GM23338 (cell line): Measurements from ENCODE around the gene GNB1. TPM values are rescaled to one million over a fixed set of nuclear protein-coding genes. Genes with fewer than 3 reads are reported as not detected.
A peak's percentile ranks its signal among the peaks of the same experiment; 100 is the strongest.

Experiments
- ATAC-seq: fragments of 200-7000 bp; cut with Tn5 transposase; 3 replicates; pipeline ENCODE4 v1.9.1; 2020
- DNase-seq: peaks from one replicate; pipeline ENCODE4 v3.0.0-alpha.2; 2015; ENCODE audit warnings: low spot score
- H2AFZ ChIP-seq: fragments of 200-600 bp; sonication (generic); 2 replicates; pipeline ENCODE4 v1.8.0; 2016; ENCODE audit warnings: antibody characterized with exemption, mild to moderate bottlenecking, moderate library complexity
- H3F3A ChIP-seq: fragments of 200-600 bp; sonication (generic); replicated peaks from 2 replicates; pipeline ENCODE4 v1.8.0; 2017; ENCODE audit warnings: antibody characterized with exemption, mixed run types, low read depth
- H3K27ac ChIP-seq: fragments of 200-600 bp; sonication (generic); 2 replicates; pipeline ENCODE4 v1.6.1; 2016; ENCODE audit warnings: low read depth
- H3K27me3 ChIP-seq: fragments of 200-600 bp; sonication (generic); 2 replicates; pipeline ENCODE4 v1.8.0; 2016; ENCODE audit warnings: mild to moderate bottlenecking, mixed run types, moderate library complexity; ENCODE audit not compliant: insufficient read depth
- H3K36me3 ChIP-seq: fragments of 200-600 bp; sonication (generic); 2 replicates; pipeline ENCODE4 v1.8.0; 2016; ENCODE audit warnings: mild to moderate bottlenecking; ENCODE audit not compliant: insufficient read depth
- H3K4me1 ChIP-seq: fragments of 200-600 bp; sonication (generic); 2 replicates; pipeline ENCODE4 v1.8.0; 2016; ENCODE audit warnings: mild to moderate bottlenecking, moderate library complexity; ENCODE audit not compliant: insufficient read depth
- H3K4me2 ChIP-seq: fragments of 200-600 bp; sonication (generic); 2 replicates; pipeline ENCODE4 v1.7.1; 2017; ENCODE audit warnings: mixed run types
- H3K4me3 ChIP-seq: fragments of 200-600 bp; sonication (generic); 2 replicates; pipeline ENCODE4 v1.6.1; 2016; ENCODE audit warnings: mixed run types
- H3K79me2 ChIP-seq: fragments of 200-600 bp; sonication (generic); replicated peaks from 2 replicates; pipeline ENCODE4 v1.8.0; 2017; ENCODE audit warnings: mild to moderate bottlenecking; ENCODE audit not compliant: insufficient read depth
- H3K9me2 ChIP-seq: fragments of 200-600 bp; sonication (generic); 2 replicates; pipeline ENCODE4 v1.8.0; 2017; ENCODE audit not compliant: insufficient read depth
- H4K20me1 ChIP-seq: fragments of 200-600 bp; sonication (generic); replicated peaks from 2 replicates; pipeline ENCODE4 v1.8.0; 2017; ENCODE audit warnings: mild to moderate bottlenecking; ENCODE audit not compliant: insufficient read depth
- H3K27ac Mint-ChIP-seq: 2 replicates; pipeline ENCODE4 v1.8.0; 2020; ENCODE audit warnings: inconsistent platforms, mild to moderate bottlenecking, moderate library complexity, mixed read lengths
- H3K27me3 Mint-ChIP-seq: 3 replicates; pipeline ENCODE4 v1.8.0; 2022; ENCODE audit warnings: low read depth, mild to moderate bottlenecking, moderate library complexity, mixed read lengths, inconsistent platforms; ENCODE audit not compliant: insufficient read depth, poor library complexity
- H3K36me3 Mint-ChIP-seq: 3 replicates; pipeline ENCODE4 v1.8.0; 2021; ENCODE audit warnings: low read depth, mild to moderate bottlenecking, inconsistent platforms, moderate library complexity, mixed read lengths
- H3K4me1 Mint-ChIP-seq: 3 replicates; pipeline ENCODE4 v1.8.0; 2020; ENCODE audit warnings: mild to moderate bottlenecking, inconsistent platforms, mixed read lengths
- H3K4me3 Mint-ChIP-seq: 3 replicates; pipeline ENCODE4 v1.8.0; 2021; ENCODE audit warnings: moderate library complexity, mild to moderate bottlenecking, inconsistent platforms, mixed read lengths
- H3K9me3 Mint-ChIP-seq: 3 replicates; pipeline ENCODE4 v1.8.0; 2020; ENCODE audit warnings: moderate library complexity, mild to moderate bottlenecking, inconsistent platforms, mixed read lengths
- CREB1 ChIP-seq: fragments of 250-450 bp; sonication (Bioruptor Pico); IDR thresholded peaks from 2 replicates; pipeline ENCODE4 v1.5.0; 2020; ENCODE audit warnings: low read depth, mild to moderate bottlenecking, moderate library complexity
- EZH2 ChIP-seq: fragments of 200-600 bp; sonication (generic); IDR thresholded peaks from one replicate; pipeline ENCODE4 v1.8.0; 2017; ENCODE audit warnings: antibody characterized with exemption, mild to moderate bottlenecking, low read depth; ENCODE audit not compliant: unreplicated experiment
- EZH2phosphoT487 ChIP-seq: fragments of 200-600 bp; sonication (generic); IDR thresholded peaks from one replicate; pipeline ENCODE4 v1.8.1; 2018; ENCODE audit warnings: antibody characterized with exemption; ENCODE audit not compliant: unreplicated experiment
- JUNB ChIP-seq: IDR thresholded peaks from one replicate; pipeline ENCODE4 v1.6.1; 2016; ENCODE audit warnings: antibody characterized with exemption; ENCODE audit not compliant: unreplicated experiment
- NANOG ChIP-seq: IDR thresholded peaks from 2 replicates; pipeline ENCODE4 v1.6.1; 2016; ENCODE audit warnings: antibody characterized with exemption, borderline replicate concordance
- POLR2AphosphoS5 ChIP-seq: IDR thresholded peaks from 2 replicates; pipeline ENCODE4 v1.6.1; 2016; ENCODE audit warnings: antibody characterized with exemption, low read depth
- STAT1 ChIP-seq: IDR thresholded peaks from one replicate; pipeline ENCODE4 v1.6.1; 2016; ENCODE audit warnings: antibody characterized with exemption; ENCODE audit not compliant: unreplicated experiment
- ZNF114 ChIP-seq: fragments of 250-450 bp; sonication (Bioruptor Pico); IDR thresholded peaks from 2 replicates; pipeline ENCODE4 v1.5.0; 2020; ENCODE audit warnings: mild to moderate bottlenecking, moderate library complexity
- ZNF331 ChIP-seq: fragments of 250-450 bp; sonication (Bioruptor Pico); IDR thresholded peaks from 2 replicates; pipeline ENCODE4 v1.5.0; 2020; ENCODE audit warnings: low read depth, mild to moderate bottlenecking, moderate library complexity
- polyA plus RNA-seq: library from polyadenylated mRNA; unstranded; fragments of >200 nt; fragmentation: Nextera tagmentation; extraction: Ambion mirVana; gene quantifications from 2 replicates; pipeline ENCODE4 v1.2.1, GENCODE V29; 2016
- total RNA-seq: library from RNA; depleted of rRNA; stranded (reverse); fragments of >200 nt; shearing (Covaris generic); gene quantifications from 2 replicates; pipeline ENCODE4 v1.2.3, GENCODE V29; 2014
- TF ChIP-seq, protein P1 (sequence below), 2 experiments: fragments of 200-600 bp in 1 of 2; sonication (generic) in 1 of 2; conservative IDR thresholded peaks; 2 replicates each; pipeline versions ENCODE4 v1.5.1 to v1.6.1; 2016 to 2017; ENCODE audit warnings: antibody characterized with exemption in 2 of 2, low read depth in 2 of 2, mild to moderate bottlenecking in 2 of 2, moderate library complexity in 1 of 2
- TF ChIP-seq, protein P2 (sequence below): IDR thresholded peaks from 2 replicates; pipeline ENCODE4 v1.6.1; 2016; ENCODE audit warnings: antibody characterized with exemption
- TF ChIP-seq, protein P3 (sequence below): fragments of 250-450 bp; sonication (Bioruptor Pico); IDR thresholded peaks from 2 replicates; pipeline ENCODE4 v1.5.0; 2020; ENCODE audit warnings: mild to moderate bottlenecking, moderate library complexity
- TF ChIP-seq, protein P4 (sequence below): IDR thresholded peaks from one replicate; pipeline ENCODE4 v1.6.1; 2018; ENCODE audit warnings: antibody characterized with exemption; ENCODE audit not compliant: unreplicated experiment

The GNB1 gene
- total and polyA plus RNA-seq, 2 experiments from 2014 or later = 65.4 to 138 TPM

DNA sequence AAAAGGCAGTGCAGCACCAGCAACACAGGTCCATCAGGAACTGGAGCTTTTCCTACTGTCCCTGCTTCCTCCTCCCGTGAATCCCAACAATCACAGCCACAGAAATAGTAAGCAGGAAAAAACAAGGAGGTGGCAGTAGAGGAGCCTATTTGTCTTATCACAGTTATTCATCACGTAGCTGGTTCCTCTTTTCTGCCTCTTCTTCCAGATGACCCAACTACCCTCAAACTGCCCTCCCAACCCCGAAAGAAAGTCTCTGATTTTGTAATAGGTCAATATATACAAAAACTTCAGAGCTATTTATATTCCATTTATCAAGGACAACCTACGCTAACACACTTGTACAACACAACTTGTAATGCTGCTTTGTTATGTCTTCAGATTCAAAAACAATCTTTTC is 21.4 kb downstream of the GNB1 start:
- ATAC-seq (no peak), DNase-seq (no peak)
- Mint-ChIP-seq H3K27ac (no peak overlapping the region), H3K9me3 (peaks cover 2% of the 10 kb centered on the region; the same call in 2 of the 3 replicates), H3K36me3 (peaks cover 50% of the 10 kb centered on the region), H3K4me1 (peaks cover 8% of the 10 kb centered on the region), H3K27me3 (peaks cover 4% of the 10 kb centered on the region), H3K4me3 (no peak overlapping the region)
- Histone ChIP-seq H3K27me3 (no peaks in the 10 kb centered on the region), H3K36me3 (no peaks in the 10 kb centered on the region), H3F3A (peaks cover 35% of the 10 kb centered on the region; the same call in 1 of the 2 replicates), H3K27ac (0 out of 2 replicates have a peak overlapping the region, but pooled peaks have one; percentile 66), H3K9me2 (no peaks in the 10 kb centered on the region), H3K4me3 (no peak overlapping the region), H3K4me2 (no peak overlapping the region), H2AFZ (no peak overlapping the region), H3K4me1 (no peaks in the 10 kb centered on the region; the same call in 1 of the 2 replicates), H4K20me1 (peaks cover 85% of the 10 kb centered on the region), H3K79me2 (peaks cover 100% of the 10 kb centered on the region)
- no peak for TF ChIP-seq POLR2AphosphoS5
- no peak for TF ChIP-seq ZNF331 (CRISPR knock-in tag)
- TF ChIP-seq NANOG = no peak
- TF ChIP-seq, protein P1, sequence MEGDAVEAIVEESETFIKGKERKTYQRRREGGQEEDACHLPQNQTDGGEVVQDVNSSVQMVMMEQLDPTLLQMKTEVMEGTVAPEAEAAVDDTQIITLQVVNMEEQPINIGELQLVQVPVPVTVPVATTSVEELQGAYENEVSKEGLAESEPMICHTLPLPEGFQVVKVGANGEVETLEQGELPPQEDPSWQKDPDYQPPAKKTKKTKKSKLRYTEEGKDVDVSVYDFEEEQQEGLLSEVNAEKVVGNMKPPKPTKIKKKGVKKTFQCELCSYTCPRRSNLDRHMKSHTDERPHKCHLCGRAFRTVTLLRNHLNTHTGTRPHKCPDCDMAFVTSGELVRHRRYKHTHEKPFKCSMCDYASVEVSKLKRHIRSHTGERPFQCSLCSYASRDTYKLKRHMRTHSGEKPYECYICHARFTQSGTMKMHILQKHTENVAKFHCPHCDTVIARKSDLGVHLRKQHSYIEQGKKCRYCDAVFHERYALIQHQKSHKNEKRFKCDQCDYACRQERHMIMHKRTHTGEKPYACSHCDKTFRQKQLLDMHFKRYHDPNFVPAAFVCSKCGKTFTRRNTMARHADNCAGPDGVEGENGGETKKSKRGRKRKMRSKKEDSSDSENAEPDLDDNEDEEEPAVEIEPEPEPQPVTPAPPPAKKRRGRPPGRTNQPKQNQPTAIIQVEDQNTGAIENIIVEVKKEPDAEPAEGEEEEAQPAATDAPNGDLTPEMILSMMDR (conservative IDR thresholded peaks at IDR 0.05; ENCODE audit: low read depth in 2 of 2) = no peak
- no peak for TF ChIP-seq STAT1
- no peak for TF ChIP-seq CREB1
- TF ChIP-seq, protein P2, sequence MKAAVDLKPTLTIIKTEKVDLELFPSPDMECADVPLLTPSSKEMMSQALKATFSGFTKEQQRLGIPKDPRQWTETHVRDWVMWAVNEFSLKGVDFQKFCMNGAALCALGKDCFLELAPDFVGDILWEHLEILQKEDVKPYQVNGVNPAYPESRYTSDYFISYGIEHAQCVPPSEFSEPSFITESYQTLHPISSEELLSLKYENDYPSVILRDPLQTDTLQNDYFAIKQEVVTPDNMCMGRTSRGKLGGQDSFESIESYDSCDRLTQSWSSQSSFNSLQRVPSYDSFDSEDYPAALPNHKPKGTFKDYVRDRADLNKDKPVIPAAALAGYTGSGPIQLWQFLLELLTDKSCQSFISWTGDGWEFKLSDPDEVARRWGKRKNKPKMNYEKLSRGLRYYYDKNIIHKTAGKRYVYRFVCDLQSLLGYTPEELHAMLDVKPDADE = no peak
- TF ChIP-seq, protein P3, sequence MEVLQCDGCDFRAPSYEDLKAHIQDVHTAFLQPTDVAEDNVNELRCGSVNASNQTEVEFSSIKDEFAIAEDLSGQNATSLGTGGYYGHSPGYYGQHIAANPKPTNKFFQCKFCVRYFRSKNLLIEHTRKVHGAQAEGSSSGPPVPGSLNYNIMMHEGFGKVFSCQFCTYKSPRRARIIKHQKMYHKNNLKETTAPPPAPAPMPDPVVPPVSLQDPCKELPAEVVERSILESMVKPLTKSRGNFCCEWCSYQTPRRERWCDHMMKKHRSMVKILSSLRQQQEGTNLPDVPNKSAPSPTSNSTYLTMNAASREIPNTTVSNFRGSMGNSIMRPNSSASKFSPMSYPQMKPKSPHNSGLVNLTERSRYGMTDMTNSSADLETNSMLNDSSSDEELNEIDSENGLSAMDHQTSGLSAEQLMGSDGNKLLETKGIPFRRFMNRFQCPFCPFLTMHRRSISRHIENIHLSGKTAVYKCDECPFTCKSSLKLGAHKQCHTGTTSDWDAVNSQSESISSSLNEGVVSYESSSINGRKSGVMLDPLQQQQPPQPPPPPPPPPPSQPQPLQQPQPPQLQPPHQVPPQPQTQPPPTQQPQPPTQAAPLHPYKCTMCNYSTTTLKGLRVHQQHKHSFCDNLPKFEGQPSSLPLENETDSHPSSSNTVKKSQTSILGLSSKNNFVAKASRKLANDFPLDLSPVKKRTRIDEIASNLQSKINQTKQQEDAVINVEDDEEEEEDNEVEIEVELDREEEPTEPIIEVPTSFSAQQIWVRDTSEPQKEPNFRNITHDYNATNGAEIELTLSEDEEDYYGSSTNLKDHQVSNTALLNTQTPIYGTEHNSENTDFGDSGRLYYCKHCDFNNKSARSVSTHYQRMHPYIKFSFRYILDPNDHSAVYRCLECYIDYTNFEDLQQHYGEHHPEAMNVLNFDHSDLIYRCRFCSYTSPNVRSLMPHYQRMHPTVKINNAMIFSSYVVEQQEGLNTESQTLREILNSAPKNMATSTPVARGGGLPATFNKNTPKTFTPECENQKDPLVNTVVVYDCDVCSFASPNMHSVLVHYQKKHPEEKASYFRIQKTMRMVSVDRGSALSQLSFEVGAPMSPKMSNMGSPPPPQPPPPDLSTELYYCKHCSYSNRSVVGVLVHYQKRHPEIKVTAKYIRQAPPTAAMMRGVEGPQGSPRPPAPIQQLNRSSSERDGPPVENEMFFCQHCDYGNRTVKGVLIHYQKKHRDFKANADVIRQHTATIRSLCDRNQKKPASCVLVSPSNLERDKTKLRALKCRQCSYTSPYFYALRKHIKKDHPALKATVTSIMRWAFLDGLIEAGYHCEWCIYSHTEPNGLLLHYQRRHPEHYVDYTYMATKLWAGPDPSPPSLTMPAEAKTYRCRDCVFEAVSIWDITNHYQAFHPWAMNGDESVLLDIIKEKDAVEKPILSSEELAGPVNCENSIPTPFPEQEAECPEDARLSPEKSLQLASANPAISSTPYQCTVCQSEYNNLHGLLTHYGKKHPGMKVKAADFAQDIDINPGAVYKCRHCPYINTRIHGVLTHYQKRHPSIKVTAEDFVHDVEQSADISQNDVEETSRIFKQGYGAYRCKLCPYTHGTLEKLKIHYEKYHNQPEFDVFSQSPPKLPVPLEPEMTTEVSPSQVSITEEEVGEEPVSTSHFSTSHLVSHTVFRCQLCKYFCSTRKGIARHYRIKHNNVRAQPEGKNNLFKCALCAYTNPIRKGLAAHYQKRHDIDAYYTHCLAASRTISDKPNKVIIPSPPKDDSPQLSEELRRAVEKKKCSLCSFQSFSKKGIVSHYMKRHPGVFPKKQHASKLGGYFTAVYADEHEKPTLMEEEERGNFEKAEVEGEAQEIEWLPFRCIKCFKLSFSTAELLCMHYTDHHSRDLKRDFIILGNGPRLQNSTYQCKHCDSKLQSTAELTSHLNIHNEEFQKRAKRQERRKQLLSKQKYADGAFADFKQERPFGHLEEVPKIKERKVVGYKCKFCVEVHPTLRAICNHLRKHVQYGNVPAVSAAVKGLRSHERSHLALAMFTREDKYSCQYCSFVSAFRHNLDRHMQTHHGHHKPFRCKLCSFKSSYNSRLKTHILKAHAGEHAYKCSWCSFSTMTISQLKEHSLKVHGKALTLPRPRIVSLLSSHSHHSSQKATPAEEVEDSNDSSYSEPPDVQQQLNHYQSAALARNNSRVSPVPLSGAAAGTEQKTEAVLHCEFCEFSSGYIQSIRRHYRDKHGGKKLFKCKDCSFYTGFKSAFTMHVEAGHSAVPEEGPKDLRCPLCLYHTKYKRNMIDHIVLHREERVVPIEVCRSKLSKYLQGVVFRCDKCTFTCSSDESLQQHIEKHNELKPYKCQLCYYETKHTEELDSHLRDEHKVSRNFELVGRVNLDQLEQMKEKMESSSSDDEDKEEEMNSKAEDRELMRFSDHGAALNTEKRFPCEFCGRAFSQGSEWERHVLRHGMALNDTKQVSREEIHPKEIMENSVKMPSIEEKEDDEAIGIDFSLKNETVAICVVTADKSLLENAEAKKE (CRISPR knock-in tag) = no peak
- no peak for TF ChIP-seq JUNB
- TF ChIP-seq EZH2 = no peak
- TF ChIP-seq, protein P4, sequence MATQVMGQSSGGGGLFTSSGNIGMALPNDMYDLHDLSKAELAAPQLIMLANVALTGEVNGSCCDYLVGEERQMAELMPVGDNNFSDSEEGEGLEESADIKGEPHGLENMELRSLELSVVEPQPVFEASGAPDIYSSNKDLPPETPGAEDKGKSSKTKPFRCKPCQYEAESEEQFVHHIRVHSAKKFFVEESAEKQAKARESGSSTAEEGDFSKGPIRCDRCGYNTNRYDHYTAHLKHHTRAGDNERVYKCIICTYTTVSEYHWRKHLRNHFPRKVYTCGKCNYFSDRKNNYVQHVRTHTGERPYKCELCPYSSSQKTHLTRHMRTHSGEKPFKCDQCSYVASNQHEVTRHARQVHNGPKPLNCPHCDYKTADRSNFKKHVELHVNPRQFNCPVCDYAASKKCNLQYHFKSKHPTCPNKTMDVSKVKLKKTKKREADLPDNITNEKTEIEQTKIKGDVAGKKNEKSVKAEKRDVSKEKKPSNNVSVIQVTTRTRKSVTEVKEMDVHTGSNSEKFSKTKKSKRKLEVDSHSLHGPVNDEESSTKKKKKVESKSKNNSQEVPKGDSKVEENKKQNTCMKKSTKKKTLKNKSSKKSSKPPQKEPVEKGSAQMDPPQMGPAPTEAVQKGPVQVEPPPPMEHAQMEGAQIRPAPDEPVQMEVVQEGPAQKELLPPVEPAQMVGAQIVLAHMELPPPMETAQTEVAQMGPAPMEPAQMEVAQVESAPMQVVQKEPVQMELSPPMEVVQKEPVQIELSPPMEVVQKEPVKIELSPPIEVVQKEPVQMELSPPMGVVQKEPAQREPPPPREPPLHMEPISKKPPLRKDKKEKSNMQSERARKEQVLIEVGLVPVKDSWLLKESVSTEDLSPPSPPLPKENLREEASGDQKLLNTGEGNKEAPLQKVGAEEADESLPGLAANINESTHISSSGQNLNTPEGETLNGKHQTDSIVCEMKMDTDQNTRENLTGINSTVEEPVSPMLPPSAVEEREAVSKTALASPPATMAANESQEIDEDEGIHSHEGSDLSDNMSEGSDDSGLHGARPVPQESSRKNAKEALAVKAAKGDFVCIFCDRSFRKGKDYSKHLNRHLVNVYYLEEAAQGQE = no peak
- TF ChIP-seq EZH2phosphoT487 = no peak
- TF ChIP-seq ZNF114 = no peak
